GM18502 (cell line): ENCODE results near the gene H6PD.
A peak's percentile ranks its signal among the peaks of the same experiment; 100 is the strongest.

ENCODE experiments used
- ATAC-seq: cut with Tn5 transposase; IDR thresholded peaks from one replicate; pipeline ENCODE4 v1.9.1; 2021; ENCODE audit warnings: mild to moderate bottlenecking; ENCODE audit not compliant: unreplicated experiment, poor library complexity

Gene H6PD

GRCh38 chr1:9271861-9272595 lies 37.5 kb downstream of the H6PD start:
- ATAC-seq: no peak

- no peak for ATAC-seq
Measured at GRCh38 chr1:9273177-9273576, 38.6 kb downstream of the H6PD start.

GRCh38 chr1:9275161-9275560 lies 40.6 kb downstream of the H6PD start:
- ATAC-seq: no peak

- peak; percentile 78 for ATAC-seq
Measured at GRCh38 chr1:9275567-9276034, 41.0 kb downstream of the H6PD start.

- no peak for ATAC-seq
Measured at GRCh38 chr1:9278116-9278515, 43.5 kb downstream of the H6PD start.

- no peak for ATAC-seq
Measured at GRCh38 chr1:9278585-9279153, 44.1 kb downstream of the H6PD start.

- no peak for ATAC-seq
Measured at GRCh38 chr1:9279172-9279840, 44.7 kb downstream of the H6PD start.

GRCh38 chr1:9280015-9280860 lies 45.7 kb downstream of the H6PD start:
- ATAC-seq: no peak

GRCh38 chr1:9281071-9281827 lies 46.7 kb downstream of the H6PD start:
- no peak for ATAC-seq

- ATAC-seq: no peak
Measured at GRCh38 chr1:9281908-9282695, 47.5 kb downstream of the H6PD start.

GRCh38 chr1:9282696-9282955 lies 48.1 kb downstream of the H6PD start:
- ATAC-seq: no peak

GRCh38 chr1:9284061-9284460 lies 49.5 kb downstream of the H6PD start:
- no peak for ATAC-seq

- no peak for ATAC-seq
Measured at GRCh38 chr1:9286556-9286955, 52.0 kb downstream of the H6PD start.

- ATAC-seq: no peak
Measured at GRCh38 chr1:9289090-9289534, 54.5 kb downstream of the H6PD start.

- ATAC-seq: no peak
Measured at GRCh38 chr1:9289711-9290485, 55.3 kb downstream of the H6PD start.

GRCh38 chr1:9291914-9292360 lies 57.4 kb downstream of the H6PD start:
- no peak for ATAC-seq

- peak; percentile 42 for ATAC-seq
Measured at GRCh38 chr1:9292361-9293240, 58.0 kb downstream of the H6PD start, which contains the start of gene SPSB1. Gene SPSB1 (plus strand): TSS chr1:9292894. CDS start chr1:9355892, 62,998 bp downstream.

GRCh38 chr1:9293241-9293532 lies 58.6 kb downstream of the H6PD start:
- no peak for ATAC-seq
